ENCODE measurements around the gene LHPP.
"Not testable (repeated sequence)": the region's sequence is repeated elsewhere in the genome, so short reads cannot be mapped to it uniquely, and the experiment has no call there.

The LHPP gene

DNA sequence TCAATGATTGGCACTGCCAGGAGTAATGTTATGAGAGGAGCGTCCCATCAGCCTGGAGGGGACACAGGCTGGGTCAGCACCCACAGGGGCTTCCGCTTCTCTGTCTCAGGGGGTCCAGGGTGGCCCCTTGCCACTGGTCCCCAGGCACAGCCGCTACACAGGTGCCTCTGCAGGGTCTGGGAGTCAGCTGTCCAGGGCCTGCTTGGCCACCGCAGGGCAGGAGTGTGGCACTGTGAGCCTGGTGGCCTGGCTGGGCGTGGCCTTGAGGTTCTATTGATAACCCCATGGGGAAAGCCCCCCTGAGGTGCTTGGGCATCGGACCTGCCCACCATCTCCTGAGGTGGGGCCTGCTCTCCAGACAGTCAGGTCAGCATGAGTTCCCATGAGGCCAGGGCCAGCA, 136.6 kb downstream of the LHPP start:
- no peak for DNase-seq

DNA sequence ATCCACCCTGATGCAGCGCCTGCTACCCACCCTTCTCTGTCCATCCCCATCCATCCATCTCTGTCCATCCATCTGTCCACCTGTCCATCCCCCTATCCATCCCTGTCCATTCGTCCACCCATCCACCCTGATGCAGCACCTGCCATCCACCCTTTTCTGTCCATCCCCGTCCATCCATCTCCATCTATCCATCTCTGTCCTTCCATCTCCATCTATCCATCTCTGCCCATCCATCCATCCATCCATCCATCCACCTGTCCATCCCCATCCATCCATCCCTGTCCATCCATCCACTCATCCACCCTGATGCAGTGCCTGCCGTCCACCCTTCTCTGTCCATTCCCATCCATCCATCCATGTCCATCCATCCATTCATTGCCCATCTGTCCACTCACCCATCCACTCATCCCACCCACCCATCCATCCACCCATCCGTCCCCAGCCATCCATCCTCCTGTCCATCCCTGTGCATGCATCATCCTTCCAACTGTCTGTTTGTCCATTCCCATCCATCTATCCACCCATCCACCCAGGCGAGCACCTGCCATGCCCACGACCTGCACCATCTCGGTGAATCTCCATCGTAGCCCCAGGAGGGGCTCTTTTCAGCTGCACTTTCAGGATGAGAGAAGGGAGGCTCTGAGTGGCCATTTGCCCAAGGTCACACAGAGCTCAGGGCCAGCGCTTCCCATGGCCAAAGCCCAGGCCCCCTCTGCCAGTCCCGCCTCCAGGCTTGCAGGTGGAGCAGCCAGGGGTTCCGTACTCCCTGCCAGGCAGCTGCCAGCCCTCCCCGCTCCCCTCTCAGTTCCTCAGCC, 137.4 kb downstream of the LHPP start:
- DNase-seq: no peak

GRCh38 chr10:124599588-124600050, 138.0 kb downstream of the LHPP start:
- no peak for DNase-seq

DNA sequence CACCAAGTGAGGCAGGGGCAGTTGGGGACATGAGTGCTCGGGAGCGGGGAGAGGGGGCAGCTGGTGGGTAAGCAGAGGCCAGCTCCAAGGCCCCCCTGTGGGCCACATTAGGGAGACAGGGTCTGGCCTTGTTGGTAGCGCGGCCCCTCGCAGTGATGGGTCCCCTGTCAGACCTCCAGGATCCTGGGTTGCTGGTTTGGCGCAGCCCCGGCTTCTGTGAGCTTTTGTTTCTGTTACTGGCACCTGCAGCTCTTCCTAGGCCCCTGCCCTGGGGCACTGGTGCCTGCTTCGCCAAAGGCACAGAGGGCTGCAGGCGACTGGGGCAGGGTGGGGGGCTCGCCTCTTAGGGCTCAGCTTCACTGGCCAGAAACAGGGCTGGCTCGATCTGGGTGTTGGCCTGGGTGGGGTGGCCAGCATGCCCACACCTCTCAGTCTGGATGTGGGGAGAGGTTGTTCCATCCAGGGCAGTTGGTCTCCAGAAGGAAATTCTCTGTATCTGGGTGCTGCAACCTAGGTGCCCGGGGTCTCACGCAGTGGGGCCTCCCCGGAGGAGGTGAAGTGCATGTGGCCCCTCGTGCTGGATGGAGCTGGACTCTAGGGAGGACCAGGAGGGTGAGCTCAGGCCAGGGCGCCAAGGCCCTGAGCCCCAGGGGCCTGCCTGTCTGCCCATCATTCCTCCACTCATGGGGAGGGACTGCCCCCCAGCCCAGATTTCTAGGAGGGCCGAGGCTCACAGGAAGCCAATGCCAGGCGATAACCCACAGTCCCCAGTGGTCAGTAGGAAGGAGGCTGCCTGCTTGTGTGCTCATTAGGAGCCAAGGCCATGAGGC, 138.6 kb downstream of the LHPP start:
- DNase-seq: no peak

DNA sequence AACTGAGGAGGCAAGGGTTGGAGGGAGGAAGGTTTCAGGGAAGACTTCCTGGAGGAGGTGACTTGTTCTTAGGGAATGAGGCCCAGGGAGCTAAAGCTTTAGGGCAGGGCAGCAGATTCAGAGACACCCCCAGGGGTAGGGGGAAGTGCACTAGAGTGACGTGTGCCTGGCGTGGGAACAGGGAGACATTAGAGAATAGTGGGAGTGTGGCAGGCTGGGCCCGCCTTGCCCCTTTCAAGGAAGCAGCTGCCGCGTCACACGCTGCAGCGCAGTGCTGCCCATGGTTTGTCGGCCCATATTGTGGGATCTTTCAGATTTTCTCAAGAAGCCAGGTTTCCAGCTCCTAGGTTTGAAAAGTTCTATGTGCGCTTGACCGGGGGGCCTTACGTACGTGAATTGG, 139.4 kb downstream of the LHPP start:
- no peak for DNase-seq

DNA sequence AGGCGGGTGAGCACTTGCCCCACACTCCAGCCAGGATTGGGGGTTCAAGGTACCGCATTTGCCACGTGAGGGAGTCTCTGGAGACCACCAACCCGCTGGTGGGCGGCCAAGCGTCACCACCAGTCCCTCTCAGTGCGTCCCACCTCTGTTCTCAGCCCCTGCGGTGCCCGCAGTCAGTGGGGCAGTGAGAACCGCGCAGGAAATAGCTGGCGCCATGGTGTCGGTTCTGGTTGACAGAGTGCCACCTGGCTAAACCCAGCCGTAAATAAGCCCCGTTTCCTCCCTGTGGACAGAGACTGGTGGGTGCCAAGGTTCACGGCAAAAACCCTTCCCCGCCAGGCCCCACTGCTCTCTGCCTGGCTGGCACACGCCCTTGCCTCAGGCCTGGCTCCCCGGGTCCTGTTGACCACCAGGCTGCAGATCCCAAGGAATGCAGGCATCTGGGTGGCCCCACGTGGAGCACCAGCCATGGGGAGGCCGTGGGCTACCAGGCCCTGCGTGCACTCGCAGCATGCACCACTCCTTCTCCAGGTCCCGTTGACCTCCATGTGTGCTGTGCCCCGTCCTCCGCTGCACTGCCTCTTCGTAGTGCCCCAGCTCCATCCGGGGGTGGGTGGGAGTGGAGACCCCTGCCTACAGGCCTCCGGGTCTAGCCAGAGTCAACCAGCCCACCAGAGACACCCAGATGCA, 140.0 kb downstream of the LHPP start:
- peak; percentile 21 for DNase-seq

DNA sequence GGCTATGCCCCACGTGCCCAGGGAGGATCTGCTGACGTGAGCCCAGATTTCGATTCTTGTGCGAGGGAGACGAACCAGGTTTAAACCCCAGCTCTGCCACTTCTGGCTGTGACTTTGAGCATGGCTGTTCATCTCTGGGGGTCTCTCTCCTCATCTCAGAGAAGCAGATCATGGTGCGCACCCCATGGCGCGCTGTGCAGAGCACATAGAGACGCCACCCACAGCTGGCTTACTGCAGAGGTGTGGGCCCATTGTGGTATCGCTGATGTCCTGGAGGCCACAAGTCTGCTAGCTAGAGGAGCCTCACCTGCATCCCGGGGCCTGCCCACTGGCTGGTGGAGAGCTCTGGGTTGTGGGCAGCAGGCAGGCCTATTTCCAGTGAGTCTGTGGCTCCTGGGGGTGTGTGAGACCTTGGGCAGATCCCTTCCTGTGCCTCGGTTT, 140.5 kb downstream of the LHPP start:
- DNase-seq: no peak

DNA sequence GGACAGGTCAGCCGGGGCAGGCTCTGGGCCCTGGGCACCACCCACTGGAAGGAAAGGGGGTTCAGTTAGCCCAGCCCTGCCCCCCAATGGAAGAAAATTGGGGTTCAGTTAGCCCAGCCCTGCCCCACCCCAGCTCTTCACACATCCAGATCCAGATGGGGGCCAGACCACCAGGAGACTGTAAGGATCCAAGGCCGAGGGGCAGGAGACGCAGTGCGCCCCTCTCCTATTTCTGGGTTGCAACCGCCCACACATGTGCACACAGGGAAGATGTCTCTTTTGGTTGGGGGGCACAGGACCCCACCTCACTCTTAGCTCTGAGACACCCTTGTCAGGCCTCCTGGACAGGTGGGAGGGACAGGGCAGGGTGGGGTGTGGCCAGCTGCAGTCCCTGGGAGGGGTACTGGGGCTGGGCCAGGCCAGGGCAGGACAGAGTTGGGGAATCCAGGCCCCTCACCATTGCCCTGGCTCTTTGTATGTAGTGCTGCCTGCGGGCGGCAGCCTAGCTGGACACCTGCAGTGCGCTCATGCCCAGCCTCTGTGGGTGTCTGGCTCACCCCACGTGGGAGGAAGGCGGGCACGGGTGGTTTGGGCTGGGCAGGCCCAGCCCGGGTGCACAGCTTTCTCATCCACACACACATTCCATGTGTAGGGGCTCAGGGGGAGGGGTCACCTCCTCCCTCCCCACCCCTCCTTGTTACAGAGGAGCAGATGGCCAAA, 141.2 kb downstream of the LHPP start:
- no peak for DNase-seq

- no peak for DNase-seq
Measured at GRCh38 chr10:124603376-124604213, 142.0 kb downstream of the LHPP start.

- DNase-seq: peak; percentile 23
Measured at GRCh38 chr10:124604214-124605000, 142.8 kb downstream of the LHPP start.

DNA sequence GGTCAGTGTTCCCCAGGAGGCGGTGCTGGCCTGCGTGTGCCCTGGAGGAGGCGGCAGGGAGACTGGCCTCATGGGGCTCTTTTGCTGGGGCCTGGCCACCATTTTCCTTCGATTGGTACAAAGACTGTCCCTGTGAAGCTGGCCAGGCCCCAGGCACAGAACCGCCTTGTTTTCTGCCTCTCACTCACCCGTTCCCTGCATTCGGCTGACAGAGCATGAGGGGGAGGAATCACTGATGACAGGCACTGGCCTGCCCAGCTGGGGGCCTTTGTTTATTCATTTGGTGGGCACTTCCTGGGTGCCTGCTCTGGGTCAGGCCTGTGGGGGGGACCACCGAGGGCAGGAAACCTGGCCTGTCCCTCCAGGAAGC, 143.4 kb downstream of the LHPP start:
- no peak for DNase-seq

- DNase-seq: no peak
Measured at GRCh38 chr10:124605481-124605855, 143.8 kb downstream of the LHPP start.

DNA sequence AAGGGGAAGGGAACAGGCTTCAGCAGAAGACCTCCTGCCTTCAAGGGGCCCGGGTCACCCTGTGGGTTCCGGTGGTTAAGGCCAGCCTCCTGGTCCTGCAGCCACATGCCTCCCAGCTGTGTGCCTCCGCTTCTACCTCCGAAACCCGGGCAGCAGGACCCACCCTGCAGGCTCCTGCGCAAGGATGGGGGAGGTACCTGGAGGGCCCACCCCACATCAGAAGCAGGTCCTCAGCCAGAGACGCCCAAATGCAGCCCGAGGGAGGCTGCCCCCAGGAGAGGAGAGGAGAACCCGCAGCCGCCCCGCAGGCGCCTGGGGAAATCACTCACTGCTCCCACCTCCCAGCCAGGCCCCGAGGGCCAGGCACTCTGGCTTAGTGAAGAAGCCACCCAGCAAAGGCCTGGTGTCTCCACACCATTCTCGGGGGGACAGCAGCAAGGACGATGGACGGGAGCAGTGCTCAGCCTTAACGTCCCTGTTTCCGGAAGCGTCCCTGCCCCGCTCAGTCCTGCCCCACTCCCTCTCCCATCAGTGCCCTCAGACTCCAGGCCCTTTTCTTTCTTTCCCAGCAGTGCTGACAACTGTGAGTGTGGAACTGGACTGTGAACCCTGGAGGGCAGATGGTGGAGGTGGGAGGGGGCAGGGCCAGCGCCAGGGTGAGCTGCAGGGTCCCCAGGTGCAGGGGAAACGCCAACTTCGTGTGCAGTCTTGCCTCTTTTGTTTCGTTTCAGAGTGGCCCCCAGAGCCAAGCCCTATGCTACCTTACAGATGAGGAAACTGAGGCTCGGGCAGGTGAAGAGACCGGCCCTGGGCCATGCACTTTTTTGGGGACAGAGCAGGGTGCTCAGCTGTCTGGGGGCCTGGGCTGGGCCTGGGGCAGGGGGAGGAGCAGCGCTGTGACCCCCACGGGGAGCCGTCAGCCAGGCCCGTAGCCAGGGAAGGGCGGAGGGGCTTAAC, 144.5 kb downstream of the LHPP start:
- no peak for DNase-seq

DNA sequence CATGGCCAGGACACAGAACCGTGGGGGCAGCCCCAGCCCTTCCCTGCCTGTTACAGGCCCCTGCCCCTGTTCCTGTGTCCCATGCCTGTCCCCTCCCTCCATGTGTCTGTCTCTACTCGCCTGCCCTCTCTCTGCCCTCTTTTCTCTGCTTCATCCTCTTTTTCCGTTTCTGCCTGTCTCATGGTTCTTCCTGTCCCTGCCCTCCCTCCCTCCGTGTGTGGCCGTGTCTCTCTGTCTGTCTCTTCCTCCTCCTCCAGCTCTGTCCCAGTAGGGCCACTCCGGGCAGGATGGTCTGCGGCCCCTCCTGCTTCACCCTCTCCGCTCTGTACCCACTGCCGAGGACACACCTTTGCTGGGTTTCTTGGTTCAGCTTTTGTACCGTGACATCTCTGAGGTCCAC, 145.2 kb downstream of the LHPP start:
- no peak for DNase-seq

DNA sequence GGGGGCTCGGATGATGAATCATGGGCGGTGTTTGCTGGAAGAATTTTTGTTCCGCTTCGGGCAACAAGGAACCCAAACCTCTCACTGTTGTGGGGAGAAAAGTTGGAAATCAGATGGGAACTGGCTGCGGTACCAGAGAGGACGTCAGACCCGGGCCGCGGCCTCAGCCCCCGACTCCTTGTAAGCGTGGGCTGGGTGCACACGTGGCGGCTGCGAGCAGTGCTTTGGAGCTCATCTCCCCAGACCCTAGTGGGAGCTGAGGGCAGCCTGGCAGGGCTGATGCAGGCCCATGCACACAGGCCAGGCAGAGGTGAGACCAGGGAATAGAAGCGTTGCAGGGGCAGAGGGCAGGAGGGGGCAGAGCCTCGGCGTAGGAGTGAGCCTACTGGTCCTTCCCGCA, 146.1 kb downstream of the LHPP start:
- no peak for DNase-seq

- DNase-seq: no peak
Measured at GRCh38 chr10:124608093-124608721, 146.6 kb downstream of the LHPP start.

DNA sequence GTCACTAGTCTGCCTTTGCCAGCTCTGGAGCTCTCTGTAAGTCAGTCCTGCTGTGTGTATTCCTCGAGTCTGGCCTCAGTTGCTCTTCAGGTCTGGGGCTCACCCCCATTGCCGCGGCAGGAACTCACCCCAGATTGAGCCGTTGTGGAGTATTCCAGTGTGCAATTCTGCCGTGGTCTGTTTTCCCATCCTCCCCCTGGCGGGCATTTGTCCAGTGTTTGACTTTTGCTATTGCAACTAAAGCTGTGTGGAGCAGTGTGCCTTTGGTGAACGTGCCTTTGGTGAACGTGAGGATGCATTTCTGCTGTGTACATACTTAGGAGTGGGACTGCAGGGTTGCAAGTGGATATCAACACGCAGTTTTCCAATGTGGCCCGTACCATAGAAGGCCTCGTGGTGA, 148.1 kb downstream of the LHPP start:
- no peak for DNase-seq

GRCh38 chr10:124610186-124610585, 148.6 kb downstream of the LHPP start:
- DNase-seq: not testable (repeated sequence)

DNA sequence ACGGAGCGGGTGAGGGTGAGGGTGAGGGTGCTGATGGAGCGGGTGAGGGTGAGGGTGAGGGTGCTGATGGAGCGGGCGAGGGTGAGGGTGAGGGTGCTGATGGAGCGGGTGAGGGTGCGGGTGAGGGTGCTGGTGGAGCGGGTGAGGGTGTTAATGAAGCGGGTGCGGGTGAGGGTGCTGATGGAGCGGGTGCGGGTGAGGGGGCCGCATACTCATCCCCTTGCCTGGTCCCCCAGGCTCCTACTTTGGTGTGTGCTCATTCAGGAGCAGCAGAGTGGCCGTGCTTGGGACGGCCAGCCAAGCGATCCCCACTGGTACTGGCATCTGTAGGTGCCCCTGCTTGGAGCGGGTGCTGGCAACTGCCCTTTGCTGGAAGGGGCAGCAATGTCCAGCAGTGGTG, 149.2 kb downstream of the LHPP start:
- DNase-seq: not testable (repeated sequence)

Data from NCI-H1092 treated with DMSO at 0.1 percent for 48 hours (cell line).